Activated T-helper 9 cell treated with anti-CD3 and anti-CD28 coated beads, Interleukin-2, amount 50 U/mL, for 16 hours (primary cell): ENCODE data around the gene NLRC5.

Experiments used
- DNase-seq: peaks from one replicate; pipeline ENCODE4 v3.0.0-alpha.2; 2020; ENCODE audit warnings: low read depth

The NLRC5 gene, protein sequence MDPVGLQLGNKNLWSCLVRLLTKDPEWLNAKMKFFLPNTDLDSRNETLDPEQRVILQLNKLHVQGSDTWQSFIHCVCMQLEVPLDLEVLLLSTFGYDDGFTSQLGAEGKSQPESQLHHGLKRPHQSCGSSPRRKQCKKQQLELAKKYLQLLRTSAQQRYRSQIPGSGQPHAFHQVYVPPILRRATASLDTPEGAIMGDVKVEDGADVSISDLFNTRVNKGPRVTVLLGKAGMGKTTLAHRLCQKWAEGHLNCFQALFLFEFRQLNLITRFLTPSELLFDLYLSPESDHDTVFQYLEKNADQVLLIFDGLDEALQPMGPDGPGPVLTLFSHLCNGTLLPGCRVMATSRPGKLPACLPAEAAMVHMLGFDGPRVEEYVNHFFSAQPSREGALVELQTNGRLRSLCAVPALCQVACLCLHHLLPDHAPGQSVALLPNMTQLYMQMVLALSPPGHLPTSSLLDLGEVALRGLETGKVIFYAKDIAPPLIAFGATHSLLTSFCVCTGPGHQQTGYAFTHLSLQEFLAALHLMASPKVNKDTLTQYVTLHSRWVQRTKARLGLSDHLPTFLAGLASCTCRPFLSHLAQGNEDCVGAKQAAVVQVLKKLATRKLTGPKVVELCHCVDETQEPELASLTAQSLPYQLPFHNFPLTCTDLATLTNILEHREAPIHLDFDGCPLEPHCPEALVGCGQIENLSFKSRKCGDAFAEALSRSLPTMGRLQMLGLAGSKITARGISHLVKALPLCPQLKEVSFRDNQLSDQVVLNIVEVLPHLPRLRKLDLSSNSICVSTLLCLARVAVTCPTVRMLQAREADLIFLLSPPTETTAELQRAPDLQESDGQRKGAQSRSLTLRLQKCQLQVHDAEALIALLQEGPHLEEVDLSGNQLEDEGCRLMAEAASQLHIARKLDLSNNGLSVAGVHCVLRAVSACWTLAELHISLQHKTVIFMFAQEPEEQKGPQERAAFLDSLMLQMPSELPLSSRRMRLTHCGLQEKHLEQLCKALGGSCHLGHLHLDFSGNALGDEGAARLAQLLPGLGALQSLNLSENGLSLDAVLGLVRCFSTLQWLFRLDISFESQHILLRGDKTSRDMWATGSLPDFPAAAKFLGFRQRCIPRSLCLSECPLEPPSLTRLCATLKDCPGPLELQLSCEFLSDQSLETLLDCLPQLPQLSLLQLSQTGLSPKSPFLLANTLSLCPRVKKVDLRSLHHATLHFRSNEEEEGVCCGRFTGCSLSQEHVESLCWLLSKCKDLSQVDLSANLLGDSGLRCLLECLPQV (N-terminal part only)

DNA sequence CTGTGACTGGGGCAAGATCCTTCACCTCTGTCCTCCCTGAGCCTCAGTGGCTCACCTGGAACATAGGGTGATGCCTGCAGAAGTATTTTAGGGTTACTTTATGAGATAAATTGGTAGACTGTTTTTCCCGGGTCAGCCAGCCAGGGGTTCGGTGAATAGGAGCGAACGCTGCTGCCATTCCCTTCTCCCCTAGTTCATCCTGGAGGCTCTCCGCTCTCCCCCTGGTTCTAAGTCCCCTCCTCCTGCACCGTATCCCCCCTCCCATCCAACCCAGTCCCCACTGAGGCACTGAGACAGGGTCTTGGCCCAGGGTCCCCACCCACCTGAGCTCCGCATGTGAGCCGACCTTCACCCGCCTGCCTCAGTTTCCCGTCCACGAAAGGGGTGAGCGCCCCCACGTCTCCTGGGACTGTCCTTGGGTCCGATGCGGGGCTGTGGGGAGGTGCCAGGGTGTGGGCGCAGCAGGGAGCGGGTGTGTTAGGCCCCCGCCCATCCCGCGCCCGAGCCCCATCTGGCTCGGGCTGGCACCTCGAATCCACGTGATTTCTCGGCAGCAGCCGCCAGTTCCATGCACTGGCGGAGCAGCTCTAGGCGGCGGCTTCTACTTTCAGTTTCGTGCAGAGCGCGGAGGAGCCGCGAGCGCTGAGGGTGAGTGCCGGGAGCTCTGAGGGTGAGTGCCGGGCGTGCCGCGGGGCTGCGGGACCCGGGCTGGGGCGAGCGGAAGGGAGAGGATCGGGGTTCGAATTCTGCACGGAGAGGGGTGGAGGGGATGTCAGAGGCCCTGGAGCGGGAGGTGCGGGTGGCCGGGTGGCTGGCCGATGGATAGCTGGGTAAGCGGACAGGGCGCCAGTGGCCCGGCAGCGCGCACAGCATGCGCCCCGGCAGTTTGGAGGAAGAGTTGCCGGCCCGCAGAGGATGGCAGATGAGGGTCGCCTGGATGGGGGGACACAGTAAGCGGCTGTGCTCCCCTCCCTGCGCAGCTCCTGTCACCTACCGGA lies at the start of gene NLRC5:
Gene NLRC5, plus strand, starts transcription at position 610 of the 998 bp plus-strand sequence. CDS start 31,156 bp downstream, outside the sequence.
- DNase-seq: peak; percentile 89

DNA sequence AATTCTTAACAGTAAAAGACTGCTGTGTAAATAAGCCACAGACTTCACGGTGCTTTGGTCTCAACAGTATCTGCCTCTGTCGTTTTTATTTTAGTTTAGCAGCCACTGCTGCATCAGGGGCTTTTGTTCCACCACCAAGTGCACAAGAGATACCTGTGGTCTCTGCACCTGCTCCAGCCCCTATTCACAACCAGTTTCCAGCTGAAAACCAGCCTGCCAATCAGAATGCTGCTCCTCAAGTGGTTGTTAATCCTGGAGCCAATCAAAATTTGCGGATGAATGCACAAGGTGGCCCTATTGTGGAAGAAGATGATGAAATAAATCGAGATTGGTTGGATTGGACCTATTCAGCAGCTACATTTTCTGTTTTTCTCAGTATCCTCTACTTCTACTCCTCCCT lies 49.6 kb upstream of the NLRC5 start:
- no peak for DNase-seq

DNA sequence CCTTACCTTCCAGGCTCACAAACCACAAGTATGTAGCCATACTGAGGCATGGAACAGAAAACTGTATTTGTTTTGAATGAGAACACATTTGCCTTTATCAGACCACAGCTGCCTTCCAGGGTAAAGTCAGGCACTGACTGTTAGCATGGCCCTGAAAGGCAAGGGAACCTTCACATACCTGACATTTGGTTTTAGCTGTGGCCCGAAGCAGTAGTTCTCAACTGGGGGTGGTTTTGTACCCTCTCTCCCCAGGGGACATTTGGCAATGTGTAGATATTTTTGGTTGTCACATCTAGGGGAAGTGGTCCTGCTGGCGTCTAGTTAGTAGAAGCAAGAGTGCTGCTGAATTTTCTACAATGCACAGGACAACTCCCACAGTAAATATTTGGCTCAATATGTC lies 48.3 kb upstream of the NLRC5 start:
- DNase-seq: no peak

DNA sequence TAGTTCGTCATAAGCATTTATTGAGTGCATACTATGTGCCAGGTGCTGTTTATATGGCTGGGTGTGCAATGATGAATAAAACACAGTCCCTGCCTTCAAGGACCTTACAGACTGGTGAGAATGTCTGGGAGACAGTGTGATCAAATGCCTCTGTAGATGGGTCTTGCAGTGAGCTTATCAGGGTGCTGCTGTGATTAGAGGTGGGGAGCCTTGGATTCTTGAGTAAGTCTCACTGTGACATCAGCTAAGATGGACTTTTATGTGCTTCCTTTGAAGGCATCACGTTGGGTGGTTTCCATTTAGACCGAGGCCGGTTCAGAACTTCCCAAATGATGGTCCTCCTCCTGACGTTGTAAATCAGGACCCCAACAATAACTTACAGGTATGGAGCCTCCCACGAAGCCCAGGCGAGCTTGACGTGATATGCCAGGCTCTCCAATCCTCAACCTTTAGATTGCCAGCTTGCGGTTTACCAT lies 47.5 kb upstream of the NLRC5 start:
- no peak for DNase-seq

DNA sequence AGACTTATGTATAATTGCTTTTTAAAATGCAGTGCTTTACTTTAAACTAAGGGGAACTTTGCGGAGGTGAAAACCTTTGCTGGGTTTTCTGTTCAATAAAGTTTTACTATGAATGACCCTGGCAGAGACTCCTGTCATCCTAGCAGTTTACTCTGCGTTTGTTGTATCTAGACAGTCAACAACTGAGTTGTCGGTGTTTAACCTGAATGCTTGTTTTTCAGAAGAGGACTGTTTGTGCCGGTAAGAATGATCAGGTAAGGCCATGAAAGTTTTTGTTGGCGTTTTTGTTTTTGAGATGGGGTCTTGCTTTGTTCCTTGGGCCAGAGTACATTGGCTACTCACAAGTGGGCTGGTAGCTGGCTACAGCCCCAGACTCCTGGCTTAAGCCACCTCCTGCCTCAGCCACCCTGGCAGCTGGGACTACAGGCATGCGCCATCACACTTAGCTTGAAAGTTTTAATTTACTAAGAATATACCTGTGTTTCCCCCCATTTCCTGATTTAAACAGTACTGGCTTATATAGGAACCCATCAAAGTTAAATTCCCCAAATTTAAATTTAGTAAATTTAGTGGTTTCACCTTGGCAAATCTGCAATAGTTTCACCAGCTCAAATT lies 45.5 kb upstream of the NLRC5 start:
- no peak for DNase-seq

DNA sequence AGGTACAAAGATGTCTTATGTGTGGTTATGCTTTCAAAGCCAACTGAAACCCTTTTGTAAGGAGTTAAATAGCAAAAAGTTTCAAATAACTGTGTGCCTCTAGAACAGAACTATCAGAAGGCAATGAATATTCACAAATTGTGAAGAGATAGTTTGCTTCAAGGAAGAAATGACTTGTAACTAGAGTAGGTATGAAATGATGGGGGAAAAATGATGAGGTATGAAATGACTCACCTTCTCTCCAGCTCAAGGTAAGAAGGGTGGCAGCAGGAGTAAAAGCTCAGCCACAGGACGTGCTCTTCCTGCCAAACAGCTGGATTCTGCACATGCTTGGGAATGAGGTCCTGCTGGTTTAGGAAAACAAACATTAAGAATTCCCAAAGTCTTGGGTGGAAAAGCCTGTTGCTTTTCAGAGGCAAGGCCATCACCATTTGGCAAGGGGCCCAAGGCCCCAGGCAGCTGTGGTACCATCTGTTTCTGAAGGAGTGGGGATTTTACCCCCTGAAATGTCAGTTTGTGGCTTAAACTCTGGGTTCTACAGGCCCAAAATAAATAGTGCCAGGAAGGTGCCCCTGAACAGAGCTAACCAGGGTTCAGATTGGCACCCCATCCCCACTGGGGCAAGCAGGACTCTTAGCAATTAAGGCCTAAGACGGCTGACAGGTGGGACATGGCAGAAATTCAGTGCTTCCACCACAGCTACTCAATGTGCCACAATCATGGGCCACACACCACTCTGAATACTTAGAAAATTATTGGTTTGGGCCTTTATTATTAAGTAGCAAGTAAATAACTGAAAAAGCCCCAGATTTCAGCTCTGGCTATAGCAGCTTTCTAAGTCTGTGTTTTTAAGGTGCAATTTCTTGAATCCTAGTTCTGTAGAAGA lies 44.2 kb upstream of the NLRC5 start:
- DNase-seq: no peak

DNA sequence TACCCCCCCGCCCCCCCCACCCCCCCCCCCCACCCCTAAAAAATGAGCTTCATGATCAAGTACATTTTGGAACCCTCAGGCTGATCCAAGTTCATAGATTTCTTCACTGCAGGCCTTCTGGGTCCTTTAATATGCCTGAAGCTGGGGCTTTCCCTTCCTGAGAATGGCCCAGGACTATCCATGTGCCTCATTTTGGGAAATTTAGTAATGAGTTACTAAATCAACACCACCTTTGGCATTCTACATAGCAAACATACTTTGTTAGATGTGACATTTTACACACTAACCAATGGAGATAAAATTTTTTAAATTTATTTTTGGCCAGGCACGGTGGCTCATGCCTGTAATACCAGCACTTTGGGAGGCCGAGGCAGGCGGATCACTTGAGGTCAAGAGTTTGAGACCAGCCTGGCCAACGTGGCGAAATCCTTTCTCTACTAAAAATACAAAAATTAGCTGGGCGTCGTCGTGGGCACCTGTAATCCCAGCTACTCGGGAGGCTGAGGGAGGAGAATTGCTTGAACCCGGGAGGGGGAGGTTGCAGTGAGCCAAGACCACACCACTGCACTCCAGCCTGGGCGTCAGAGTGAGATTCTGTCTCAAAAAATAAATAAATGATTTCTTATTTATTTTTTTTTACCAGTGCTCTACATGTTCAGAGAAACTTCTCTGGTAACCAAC lies 43.4 kb upstream of the NLRC5 start:
- DNase-seq: no peak

DNA sequence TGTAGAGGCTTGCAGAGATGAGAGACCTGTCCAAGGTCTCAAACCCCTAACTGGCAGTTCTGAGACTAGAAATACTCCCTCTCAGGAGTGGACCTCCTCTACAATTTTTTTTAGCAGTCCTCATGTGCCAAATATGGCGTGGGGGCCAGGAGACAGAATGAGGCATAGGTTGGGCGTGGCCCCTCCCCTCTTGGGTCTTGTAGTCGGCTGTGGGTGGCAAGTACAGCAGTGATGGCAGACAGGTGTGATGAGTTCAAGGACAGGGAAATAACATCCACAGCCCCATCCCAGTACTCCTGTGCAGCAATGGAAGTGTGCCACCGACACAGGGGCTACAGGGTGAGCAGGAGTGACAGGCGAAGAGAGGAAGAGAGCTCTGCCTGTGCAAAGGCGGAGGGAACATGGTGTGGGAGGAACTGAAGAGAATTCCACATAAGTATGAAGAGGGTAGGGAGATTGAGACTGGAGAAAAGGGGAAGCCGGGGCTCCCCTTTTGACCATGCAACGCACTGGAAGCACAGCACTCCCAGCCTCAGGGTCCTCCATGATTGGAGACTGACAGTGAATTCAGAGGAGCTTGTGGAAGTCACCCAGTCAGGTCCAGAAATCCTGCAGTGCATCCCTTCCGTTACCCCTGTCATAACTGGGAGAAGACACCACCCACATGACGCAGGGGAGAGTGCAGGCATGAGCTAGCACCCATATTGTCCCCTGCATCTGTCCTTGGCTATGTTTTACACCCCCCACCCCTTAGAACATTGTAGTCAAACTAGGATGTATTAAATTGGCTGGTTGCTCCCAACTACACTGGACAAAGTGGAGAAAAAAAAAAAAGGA lies 42.4 kb upstream of the NLRC5 start:
- DNase-seq: no peak

DNA sequence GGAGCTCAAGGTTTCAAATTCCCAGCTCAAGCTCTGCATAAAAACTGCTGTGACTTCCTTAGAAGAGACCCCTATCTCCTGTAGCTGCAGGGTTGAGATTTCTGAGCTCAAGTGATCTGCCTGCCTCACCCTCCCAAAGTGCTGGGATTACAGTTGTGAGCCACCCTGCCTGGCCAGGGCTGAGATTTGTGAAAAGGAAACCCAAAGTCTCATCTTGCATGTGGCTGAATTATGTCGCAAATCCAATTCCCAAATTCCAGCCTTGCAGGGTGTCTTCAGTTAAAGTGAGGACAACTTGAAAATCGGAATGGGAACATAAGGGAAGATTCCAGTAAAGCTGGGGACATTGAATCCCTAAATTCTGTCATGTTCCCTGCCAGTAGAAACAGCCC lies 41.8 kb upstream of the NLRC5 start:
- no peak for DNase-seq

DNA sequence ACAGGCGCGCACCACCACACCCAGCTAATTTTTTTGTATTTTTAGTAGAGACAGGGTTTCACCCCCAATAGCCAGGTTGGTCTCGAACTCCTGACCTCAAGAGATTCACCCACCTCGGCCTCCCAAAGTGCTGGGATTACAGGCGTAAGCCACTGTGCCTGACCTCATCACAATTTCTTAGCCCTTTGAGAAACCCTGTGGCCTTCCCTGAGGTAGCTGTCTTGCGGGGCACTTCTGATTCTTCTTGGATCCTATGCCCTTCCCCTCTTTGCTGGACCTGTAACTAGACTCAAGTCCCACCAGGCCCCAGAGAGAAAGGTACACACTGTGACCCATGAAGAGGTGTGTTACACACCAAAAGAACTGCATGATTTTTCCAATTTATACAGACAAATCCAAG lies 41.1 kb upstream of the NLRC5 start:
- DNase-seq: no peak

DNA sequence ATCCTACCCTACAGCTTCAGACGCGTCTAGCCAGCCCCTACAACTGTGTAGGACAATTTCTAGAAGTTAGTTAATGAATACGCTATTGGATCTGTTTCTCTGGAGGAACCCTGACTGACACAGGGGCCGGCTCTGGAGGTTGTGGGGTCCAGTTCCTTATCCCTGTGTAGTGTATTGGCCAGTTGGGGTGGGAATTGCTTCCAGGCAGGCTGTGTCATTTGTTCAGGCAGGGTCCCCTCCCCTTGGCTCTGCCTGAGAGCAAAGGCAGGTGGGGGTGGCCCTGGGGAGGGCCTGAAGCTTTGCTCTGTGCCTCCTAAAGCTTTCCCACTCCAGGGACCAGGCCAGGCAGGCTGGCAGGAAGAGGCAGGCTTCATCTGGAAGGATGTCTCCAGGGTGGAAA lies 39.3 kb upstream of the NLRC5 start:
- DNase-seq: no peak

DNA sequence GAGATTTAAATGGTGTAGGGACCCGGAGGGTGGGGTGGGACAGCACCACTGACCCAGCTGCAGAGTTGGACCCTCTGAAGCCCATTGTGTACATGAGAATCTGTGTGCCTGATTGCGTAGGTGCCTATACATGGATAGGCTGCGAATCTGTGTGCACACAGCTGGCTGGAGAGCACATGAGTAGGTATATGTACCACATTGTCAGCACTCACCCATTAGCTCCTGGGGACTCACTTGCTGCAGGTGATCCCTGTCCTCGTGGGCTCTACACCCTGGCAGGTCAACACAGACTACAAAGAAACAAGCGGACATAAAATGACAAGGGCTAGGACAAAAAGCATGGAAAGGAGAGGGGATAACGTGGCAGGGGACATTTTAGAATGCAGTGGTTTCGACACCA lies 38.9 kb upstream of the NLRC5 start:
- no peak for DNase-seq

DNA sequence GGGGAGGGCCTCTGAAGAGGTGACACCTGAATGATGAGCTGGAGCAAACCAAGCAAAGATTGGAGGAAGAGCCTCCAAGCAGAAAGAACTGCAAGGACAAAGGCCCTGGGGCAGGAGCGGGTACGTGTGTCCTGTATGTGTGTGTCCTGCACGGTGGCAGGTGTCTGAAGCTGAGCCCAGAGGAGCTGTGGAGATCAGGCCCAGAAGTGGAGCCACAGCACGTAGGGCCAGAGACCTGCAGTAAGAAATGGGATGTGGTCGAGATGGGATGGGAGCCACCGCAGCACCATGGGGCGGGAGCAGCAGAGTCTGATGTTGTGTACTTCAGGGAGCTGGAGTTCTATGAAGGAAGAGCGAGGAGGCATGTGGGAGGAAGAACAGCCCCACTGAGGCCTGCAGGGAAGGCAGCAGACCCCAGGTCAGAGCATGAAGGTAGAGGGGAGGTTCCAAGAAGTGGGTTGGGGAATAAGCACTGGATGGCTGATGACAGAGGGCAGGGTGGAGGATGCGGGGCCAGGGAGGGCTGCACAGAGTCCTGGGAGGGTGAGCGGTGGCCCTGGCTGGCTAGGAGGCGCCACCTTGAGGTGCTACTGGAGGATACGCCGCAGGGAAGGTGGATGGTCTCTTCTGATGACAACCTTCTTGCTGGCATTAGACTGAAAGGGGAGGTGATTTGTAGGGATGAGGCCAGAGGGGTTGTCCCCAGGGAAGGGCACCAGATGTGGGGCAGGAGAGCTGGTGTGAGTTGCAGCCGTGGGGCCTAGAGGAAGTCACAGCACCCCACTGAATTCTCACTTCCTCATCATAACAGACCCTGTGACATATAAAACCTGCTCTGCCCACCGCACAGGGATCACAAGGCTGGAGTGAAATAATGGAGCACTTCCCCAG lies 38.2 kb upstream of the NLRC5 start:
- DNase-seq: peak; percentile 36

DNA sequence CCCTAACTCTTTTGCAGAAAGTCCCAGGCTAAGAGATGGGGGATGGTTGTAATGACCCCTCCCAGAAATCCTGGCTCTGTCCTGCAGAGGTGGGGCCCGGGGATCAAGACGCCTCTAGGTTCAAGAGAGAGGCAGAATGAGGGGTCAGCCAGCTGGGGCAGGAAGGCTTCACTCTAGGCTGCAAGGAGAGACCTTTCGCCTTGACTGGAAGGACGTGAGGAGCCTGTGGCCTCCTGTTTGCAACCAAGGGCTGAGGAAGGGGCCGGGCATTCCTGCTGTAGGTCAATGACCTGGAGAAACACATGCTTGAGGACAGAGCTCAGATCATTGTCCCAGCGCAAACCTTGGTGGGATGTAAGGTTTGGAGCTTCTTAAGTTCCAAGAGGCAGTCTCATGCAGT lies 36.4 kb upstream of the NLRC5 start:
- DNase-seq: no peak

DNA sequence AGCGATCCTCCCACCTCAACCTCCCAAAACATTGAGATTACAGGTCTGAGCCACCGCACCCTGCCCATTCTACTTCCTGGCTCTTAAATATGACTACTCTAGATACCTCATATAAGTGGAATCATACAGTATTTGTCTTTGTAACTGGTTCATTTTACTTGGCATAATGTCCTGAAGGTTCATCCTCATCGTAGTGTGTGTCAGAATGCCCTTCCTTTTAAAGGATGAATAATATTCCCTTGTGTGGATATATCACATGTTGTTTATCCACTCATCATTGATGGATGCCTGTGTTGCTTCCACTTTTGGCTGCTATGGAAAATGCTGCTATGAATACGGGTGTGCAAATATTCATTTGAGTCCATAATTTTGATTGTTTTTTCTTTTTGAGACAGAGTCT lies 33.3 kb upstream of the NLRC5 start:
- DNase-seq: no peak

DNA sequence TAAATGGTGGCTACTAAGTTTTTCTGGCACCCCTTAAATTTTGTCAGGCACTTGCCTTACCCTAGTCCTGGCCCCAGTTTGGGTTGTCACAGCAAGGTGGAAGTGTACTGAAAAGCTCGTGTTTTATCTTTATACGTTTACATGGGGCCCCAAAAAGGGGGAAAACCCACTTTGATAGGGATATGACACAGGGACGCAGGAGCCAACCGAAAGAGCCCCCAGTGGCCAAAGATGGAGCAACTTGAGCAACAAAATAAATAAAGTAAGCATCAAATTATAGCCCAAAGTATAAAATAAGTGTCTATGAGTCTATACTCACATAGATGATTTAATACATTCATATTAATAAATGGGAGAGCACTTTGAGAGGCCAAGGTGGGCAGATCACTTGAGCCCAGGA lies 32.6 kb upstream of the NLRC5 start:
- no peak for DNase-seq

DNA sequence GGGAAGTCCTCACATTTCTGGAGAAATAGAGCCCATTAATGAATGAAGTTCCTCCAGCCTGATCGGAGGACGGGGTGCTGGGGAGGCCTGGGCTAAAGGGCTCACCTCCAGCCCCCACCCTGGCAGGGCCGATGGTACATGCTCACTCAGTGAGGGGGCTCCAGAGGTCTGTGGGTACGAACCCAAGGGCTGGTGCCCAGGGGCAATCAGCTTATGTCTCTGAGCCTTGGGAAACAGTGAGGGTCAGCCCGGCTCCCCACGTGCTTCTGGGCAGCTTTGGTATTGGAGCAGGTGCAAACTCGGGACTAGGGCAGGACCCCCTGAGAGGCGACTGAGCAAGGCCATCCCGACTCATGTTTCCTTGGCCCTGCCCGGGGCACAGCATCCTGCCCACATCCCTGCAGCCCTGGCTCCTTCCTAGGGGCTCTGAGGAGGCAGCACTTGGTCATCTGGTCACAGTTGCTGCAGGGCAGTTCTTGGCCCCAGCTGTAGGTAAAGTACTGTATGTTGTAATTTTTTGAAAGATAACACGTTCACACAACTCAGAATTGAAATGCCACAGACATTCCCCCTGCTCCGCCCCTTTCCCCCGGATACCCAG lies 28.6 kb upstream of the NLRC5 start:
- no peak for DNase-seq
